Measurements from ENCODE around the gene MTF2. TPM values are rescaled to one million over a fixed set of nuclear protein-coding genes. Genes with fewer than 3 reads are reported as not detected.
"Not testable (repeated sequence)": the region's sequence is repeated elsewhere in the genome, so short reads cannot be mapped to it uniquely, and the experiment has no call there.

MTF2 gene
- total RNA-seq, 1 donor from 2014 or later = 27.8 TPM

GRCh38 chr1:93129507-93130099, 50.5 kb downstream of the MTF2 start:
- no peak for DNase-seq (ENCODE audit: low spot score)
- no peak for ATAC-seq
- intact Hi-C loops (cut with DNase I) = no loop called here

DNA sequence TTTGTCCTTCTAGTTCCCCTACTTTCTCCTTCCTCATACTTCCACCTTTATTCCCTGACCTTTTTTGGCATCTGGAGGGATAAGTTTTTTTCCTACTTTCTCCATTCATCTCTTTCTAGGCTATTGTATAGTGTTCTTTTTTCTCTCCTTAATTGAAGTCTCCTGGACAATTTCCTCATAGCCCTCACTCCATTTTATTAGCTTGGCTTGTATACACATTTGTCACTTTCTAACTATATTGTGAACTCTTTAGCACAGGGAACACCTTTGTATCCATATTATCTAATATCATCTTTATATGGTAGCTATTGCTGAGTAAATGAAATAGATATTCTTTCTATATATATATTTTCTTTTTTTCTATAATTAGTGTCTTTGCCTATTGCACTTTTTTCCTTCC, 53.6 kb downstream of the MTF2 start:
- intact Hi-C loops (cut with DNase I) = no loop called here
- DNase-seq (ENCODE audit: low spot score) = no peak
- ATAC-seq = no peak

DNA sequence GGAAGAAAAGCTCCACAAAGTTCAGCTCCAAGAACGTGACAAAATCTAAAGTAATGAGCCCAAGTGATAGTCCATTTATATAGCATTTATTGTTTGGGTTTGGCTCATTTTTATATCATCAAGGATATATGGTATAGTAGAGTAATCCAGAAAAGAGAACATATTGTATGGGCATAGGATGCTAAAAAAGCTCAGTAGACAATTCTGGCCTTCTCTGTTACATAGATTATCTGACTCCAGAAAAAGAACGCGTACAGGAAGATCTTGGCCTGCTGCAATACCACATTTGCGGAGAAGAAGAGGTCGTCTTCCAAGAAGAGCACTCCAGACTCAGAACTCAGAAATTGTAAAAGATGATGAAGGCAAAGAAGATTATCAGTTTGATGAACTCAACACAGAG, 57.4 kb downstream of the MTF2 start:
- intact Hi-C loops (cut with DNase I) = no loop called here

GRCh38 chr1:93137604-93138292, 58.7 kb downstream of the MTF2 start:
- DNase-seq (ENCODE audit: low spot score) (no peak), ATAC-seq (no peak)
- intact Hi-C loops (cut with DNase I) = no loop called here

More for the DNA sequence above, 57.4 kb downstream of the MTF2 start:
- ATAC-seq (no peak), DNase-seq (ENCODE audit: low spot score) (no peak)

GRCh38 chr1:93140106-93140505, 61.0 kb downstream of the MTF2 start:
- intact Hi-C loops (cut with DNase I) = no loop called here
- ATAC-seq (no peak), DNase-seq (ENCODE audit: low spot score) (no peak)

DNA sequence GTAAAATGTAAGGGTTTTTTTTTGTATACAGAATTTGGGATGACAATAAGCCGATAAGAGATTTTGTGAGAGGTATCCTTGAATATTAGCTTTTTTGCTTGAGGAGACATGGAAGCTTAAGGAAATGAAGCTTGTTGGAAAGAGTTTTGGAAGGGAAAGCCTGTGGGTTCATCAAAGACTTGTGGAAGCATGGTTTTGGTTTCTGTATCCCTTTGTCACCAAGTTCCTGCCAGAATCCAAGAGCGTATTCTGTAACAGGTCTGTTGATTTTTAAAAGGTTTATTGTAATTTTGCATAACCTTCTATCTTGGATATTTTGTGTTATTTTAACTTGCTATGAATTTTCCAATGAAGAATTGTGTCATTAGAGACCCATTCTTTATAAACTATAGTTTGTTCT, 63.1 kb downstream of the MTF2 start:
- intact Hi-C loops (cut with DNase I) = no loop called here
- no peak for ATAC-seq
- no peak for DNase-seq (ENCODE audit: low spot score)

DNA sequence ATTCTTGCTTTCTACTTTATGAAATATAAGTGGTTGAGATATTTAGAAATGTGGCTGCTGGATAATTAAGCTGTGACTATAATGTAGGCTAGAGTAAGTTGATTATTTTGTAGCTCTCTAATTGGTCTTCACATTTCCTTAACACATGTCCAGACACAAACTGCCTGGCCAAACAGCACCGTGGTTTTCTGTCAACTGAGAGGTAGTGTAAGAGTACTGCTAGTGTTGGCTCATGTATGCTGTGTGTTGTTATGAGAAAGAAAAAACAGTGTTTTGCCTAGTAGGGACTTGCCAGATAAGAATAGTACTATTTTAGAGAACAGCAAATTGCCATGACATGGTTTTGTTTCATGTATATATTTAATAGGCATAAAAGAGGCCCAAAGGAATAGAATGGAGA, 64.1 kb downstream of the MTF2 start:
- DNase-seq (ENCODE audit: low spot score) (no peak), ATAC-seq (no peak)
- intact Hi-C loops (cut with DNase I) = no loop called here

DNA sequence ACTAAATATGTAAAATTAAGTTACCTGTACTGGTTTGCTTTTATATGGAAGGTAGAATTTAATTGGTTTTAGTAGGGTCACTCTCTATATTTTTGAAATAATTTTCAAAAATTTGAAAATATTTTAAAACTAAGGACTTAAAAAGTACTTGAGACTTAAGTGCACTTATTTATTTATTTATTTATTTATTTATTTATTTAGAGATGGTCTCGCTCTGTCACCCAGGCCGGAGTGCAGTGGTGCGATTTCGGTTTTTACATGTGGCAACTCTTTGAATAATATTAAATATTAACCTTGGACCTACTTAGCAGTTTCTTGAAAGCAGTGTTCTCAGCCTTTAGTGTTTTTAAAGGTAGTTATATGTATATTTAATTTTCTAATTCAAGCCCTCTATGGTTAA, 64.7 kb downstream of the MTF2 start:
- ATAC-seq = no peak

DNA sequence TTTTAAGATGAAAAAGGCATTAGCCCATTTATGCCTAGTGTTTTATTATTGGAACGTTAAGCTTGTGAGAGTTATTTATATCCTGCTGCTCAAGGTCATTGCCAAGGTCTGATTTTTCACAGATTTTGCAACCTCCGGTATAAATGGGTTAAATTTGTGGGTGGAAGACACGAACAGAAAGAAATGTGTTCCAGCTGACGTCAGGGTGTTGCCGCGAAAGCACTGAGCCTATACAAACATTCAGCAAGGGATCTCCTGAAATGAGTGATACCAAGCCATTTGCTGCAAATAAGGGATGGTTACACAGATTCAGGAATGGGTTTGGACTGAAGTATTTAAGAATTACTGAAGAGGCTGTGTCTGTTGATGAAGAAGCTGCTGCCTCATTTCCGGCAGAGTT, 68.9 kb downstream of the MTF2 start:
- intact Hi-C loops (cut with DNase I) = no loop called here
- ATAC-seq (no peak), DNase-seq (ENCODE audit: low spot score) (no peak)

More for the DNA sequence above, 64.7 kb downstream of the MTF2 start:
- DNase-seq (ENCODE audit: low spot score) = no peak
- intact Hi-C loops (cut with DNase I) = no loop called here

GRCh38 chr1:93150729-93151128, 71.6 kb downstream of the MTF2 start:
- ATAC-seq (no peak), DNase-seq (ENCODE audit: low spot score) (no peak)
- intact Hi-C loops (cut with DNase I) = no loop called here

- ATAC-seq (no peak), DNase-seq (ENCODE audit: low spot score) (no peak)
- intact Hi-C loops (cut with DNase I) = no loop called here
These were observed 72.4 kb downstream of the MTF2 start for GRCh38 chr1:93151474-93151873.

- intact Hi-C loops (cut with DNase I) = no loop called here
- DNase-seq (ENCODE audit: low spot score) (no peak), ATAC-seq (no peak)
These were observed 73.8 kb downstream of the MTF2 start for GRCh38 chr1:93152835-93153234.

DNA sequence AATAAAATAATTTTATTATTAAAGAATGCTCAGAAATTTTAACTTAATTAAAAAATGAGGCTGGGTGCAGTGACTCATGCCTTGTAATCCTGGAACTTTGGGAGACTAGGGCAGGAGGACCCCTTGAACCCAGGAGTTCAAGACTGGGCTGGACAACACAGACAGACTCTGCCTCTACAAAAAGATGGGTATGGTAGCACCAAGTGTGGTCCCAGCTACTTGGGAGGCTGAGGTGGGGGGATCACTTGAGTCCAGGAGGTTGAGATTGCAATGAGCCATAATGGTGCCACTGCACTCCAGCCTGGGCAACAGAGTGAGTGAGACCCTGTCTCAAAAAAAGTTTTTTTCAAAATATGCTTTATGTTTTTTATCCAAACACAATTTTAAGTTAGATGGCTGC, 75.8 kb downstream of the MTF2 start:
- no peak for DNase-seq (ENCODE audit: low spot score)
- intact Hi-C loops (cut with DNase I) = no loop called here
- ATAC-seq = no peak

DNA sequence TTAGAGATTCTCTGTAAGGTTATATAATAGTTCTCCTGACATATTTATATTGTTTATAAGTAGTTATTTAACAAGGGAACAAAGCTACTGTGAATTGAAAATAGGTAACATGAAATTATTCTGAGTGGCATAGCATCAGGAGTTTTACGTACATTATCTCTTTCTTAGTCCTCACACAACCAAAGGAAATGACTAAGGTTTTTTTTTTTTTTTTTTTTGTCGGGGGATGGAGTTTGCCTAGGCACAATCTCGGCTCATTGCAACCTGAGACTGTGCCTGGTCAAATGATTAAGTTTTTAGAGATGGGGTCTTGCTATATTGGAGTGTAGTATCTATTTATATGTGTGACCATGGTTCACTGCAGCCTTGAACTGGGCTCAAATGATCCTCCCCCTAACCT, 76.3 kb downstream of the MTF2 start:
- intact Hi-C loops (cut with DNase I) = no loop called here
- DNase-seq (ENCODE audit: low spot score) (no peak), ATAC-seq (no peak)

- DNase-seq (ENCODE audit: low spot score) (no peak), ATAC-seq (no peak)
- intact Hi-C loops (cut with DNase I) = no loop called here
These were observed 80.3 kb downstream of the MTF2 start for GRCh38 chr1:93159337-93159736.

DNA sequence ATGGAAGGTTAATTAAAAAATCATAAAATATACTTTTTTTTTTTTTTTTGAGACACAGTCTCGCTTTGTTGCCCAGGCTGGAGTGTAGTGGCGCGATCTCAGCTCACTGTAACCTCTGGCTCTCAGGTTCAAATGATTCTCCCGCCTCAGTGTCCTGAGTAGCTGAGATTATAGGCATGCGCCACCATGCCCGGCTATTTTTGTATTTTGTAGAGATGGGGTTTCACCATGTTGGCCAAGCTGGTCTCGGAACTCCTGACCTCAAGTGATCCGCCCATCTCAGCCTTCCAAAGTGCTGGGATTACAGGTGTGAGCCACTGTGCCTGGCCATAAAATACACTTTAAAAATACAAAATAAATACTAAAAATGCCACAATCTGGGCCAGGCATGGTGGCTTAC, 84.2 kb downstream of the MTF2 start:
- DNase-seq (ENCODE audit: low spot score); intact Hi-C loops (cut with DNase I); ATAC-seq: not testable (repeated sequence)

GRCh38 chr1:93164816-93165215, 85.7 kb downstream of the MTF2 start:
- ATAC-seq = no peak

DNA sequence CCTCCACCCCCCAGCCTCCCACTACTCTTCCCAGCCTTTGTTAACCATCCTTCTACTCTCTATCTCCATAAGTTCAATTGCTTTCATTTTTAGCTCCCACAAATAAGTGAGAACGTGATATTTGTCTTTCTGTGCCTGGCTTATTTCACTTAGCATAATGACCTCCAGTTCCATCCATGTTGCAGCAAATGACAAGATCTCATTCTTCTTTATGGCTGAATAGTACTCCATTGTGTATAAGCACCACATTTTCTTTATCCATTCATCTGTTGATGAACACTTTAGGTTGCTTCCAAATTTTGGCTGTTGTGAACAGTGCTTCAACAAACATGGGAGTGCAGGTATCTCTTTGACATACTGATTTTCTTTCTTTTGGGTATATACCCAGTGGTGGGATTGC, 86.8 kb downstream of the MTF2 start:
- intact Hi-C loops (cut with DNase I); DNase-seq (ENCODE audit: low spot score); ATAC-seq: not testable (repeated sequence)

More at GRCh38 chr1:93164816-93165215, 85.7 kb downstream of the MTF2 start:
- intact Hi-C loops (cut with DNase I) = no loop called here
- no peak for DNase-seq (ENCODE audit: low spot score)

- ATAC-seq = no peak
- DNase-seq (ENCODE audit: low spot score) = no peak
- intact Hi-C loops (cut with DNase I) = no loop called here
These were observed 87.9 kb downstream of the MTF2 start for GRCh38 chr1:93167006-93167405.

GRCh38 chr1:93170141-93170678, 91.1 kb downstream of the MTF2 start:
- intact Hi-C loops (cut with DNase I); DNase-seq (ENCODE audit: low spot score); ATAC-seq: not testable (repeated sequence)
